Measurements from ENCODE around the gene XK.

XK gene

GRCh38 chrX:37717708-37718107, 32.1 kb downstream of the XK start:
- Histone ChIP-seq H3K4me1 (ENCODE audit: control insufficient read depth, insufficient read depth, low read length) (no peaks in the 10 kb centered on the region), H3K27me3 (ENCODE audit: control insufficient read depth, insufficient read depth, low read length) (no peaks in the 10 kb centered on the region), H3K9ac (ENCODE audit: low read depth, low read length) (no peak overlapping the region), H3K36me3 (ENCODE audit: control insufficient read depth, insufficient read depth, low read length) (no peaks in the 10 kb centered on the region), H3K9me3 (ENCODE audit: control insufficient read depth, insufficient read depth, low read length) (no peaks in the 10 kb centered on the region), H3K4me3 (ENCODE audit: low read depth, low read length) (no peak overlapping the region)

GRCh38 chrX:37722595-37722994, 37.0 kb downstream of the XK start:
- Histone ChIP-seq H3K4me3 (ENCODE audit: low read depth, low read length) (no peak overlapping the region), H3K27me3 (ENCODE audit: control insufficient read depth, insufficient read depth, low read length) (no peaks in the 10 kb centered on the region), H3K4me1 (ENCODE audit: control insufficient read depth, insufficient read depth, low read length) (no peaks in the 10 kb centered on the region), H3K36me3 (ENCODE audit: control insufficient read depth, insufficient read depth, low read length) (no peaks in the 10 kb centered on the region), H3K9me3 (ENCODE audit: control insufficient read depth, insufficient read depth, low read length) (no peaks in the 10 kb centered on the region), H3K9ac (ENCODE audit: low read depth, low read length) (no peak overlapping the region)

- no peaks in the 10 kb centered on the region for H3K9me3 ChIP-seq (ENCODE audit: control insufficient read depth, insufficient read depth, low read length)
- no peaks in the 10 kb centered on the region for H3K4me1 ChIP-seq (ENCODE audit: control insufficient read depth, insufficient read depth, low read length)
- H3K4me3 ChIP-seq (ENCODE audit: low read depth, low read length) = no peak overlapping the region
- no peaks in the 10 kb centered on the region for H3K36me3 ChIP-seq (ENCODE audit: control insufficient read depth, insufficient read depth, low read length)
- no peak overlapping the region for H3K9ac ChIP-seq (ENCODE audit: low read depth, low read length)
- no peaks in the 10 kb centered on the region for H3K27me3 ChIP-seq (ENCODE audit: control insufficient read depth, insufficient read depth, low read length)
These were observed 40.8 kb downstream of the XK start for GRCh38 chrX:37726346-37726745.

GRCh38 chrX:37745354-37745753, 59.8 kb downstream of the XK start:
- no peak overlapping the region for H3K4me3 ChIP-seq (ENCODE audit: low read depth, low read length)
- no peaks in the 10 kb centered on the region for H3K4me1 ChIP-seq (ENCODE audit: control insufficient read depth, insufficient read depth, low read length)
- no peak overlapping the region for H3K9ac ChIP-seq (ENCODE audit: low read depth, low read length)
- no peaks in the 10 kb centered on the region for H3K9me3 ChIP-seq (ENCODE audit: control insufficient read depth, insufficient read depth, low read length)
- H3K36me3 ChIP-seq (ENCODE audit: control insufficient read depth, insufficient read depth, low read length) = no peaks in the 10 kb centered on the region
- H3K27me3 ChIP-seq (ENCODE audit: control insufficient read depth, insufficient read depth, low read length) = no peaks in the 10 kb centered on the region

GRCh38 chrX:37745835-37746217, 60.2 kb downstream of the XK start:
- Histone ChIP-seq H3K36me3 (ENCODE audit: control insufficient read depth, insufficient read depth, low read length) (no peaks in the 10 kb centered on the region), H3K4me3 (ENCODE audit: low read depth, low read length) (no peak overlapping the region), H3K4me1 (ENCODE audit: control insufficient read depth, insufficient read depth, low read length) (no peaks in the 10 kb centered on the region), H3K9ac (ENCODE audit: low read depth, low read length) (no peak overlapping the region), H3K9me3 (ENCODE audit: control insufficient read depth, insufficient read depth, low read length) (no peaks in the 10 kb centered on the region), H3K27me3 (ENCODE audit: control insufficient read depth, insufficient read depth, low read length) (no peaks in the 10 kb centered on the region)

- Histone ChIP-seq H3K4me3 (ENCODE audit: low read depth, low read length) (no peak overlapping the region), H3K9ac (ENCODE audit: low read depth, low read length) (no peak overlapping the region)
These were observed 60.8 kb downstream of the XK start for GRCh38 chrX:37746218-37746941.

GRCh38 chrX:37746951-37747350, 61.4 kb downstream of the XK start:
- Histone ChIP-seq H3K4me3 (ENCODE audit: low read depth, low read length) (no peak overlapping the region), H3K9ac (ENCODE audit: low read depth, low read length) (no peak overlapping the region), H3K36me3 (ENCODE audit: control insufficient read depth, insufficient read depth, low read length) (no peaks in the 10 kb centered on the region), H3K27me3 (ENCODE audit: control insufficient read depth, insufficient read depth, low read length) (no peaks in the 10 kb centered on the region), H3K4me1 (ENCODE audit: control insufficient read depth, insufficient read depth, low read length) (no peaks in the 10 kb centered on the region), H3K9me3 (ENCODE audit: control insufficient read depth, insufficient read depth, low read length) (no peaks in the 10 kb centered on the region)

More at GRCh38 chrX:37746218-37746941, 60.8 kb downstream of the XK start:
- Histone ChIP-seq H3K9me3 (ENCODE audit: control insufficient read depth, insufficient read depth, low read length) (no peaks in the 10 kb centered on the region), H3K36me3 (ENCODE audit: control insufficient read depth, insufficient read depth, low read length) (no peaks in the 10 kb centered on the region), H3K27me3 (ENCODE audit: control insufficient read depth, insufficient read depth, low read length) (no peaks in the 10 kb centered on the region), H3K4me1 (ENCODE audit: control insufficient read depth, insufficient read depth, low read length) (no peaks in the 10 kb centered on the region)

- Histone ChIP-seq H3K9ac (ENCODE audit: low read depth, low read length) (no peak overlapping the region), H3K4me3 (ENCODE audit: low read depth, low read length) (no peak overlapping the region), H3K36me3 (ENCODE audit: control insufficient read depth, insufficient read depth, low read length) (no peaks in the 10 kb centered on the region), H3K27me3 (ENCODE audit: control insufficient read depth, insufficient read depth, low read length) (no peaks in the 10 kb centered on the region), H3K9me3 (ENCODE audit: control insufficient read depth, insufficient read depth, low read length) (no peaks in the 10 kb centered on the region), H3K4me1 (ENCODE audit: control insufficient read depth, insufficient read depth, low read length) (no peaks in the 10 kb centered on the region)
These were observed 66.7 kb downstream of the XK start for GRCh38 chrX:37752281-37752680.

- H3K9me3 ChIP-seq (ENCODE audit: control insufficient read depth, insufficient read depth, low read length) = no peaks in the 10 kb centered on the region
- H3K36me3 ChIP-seq (ENCODE audit: control insufficient read depth, insufficient read depth, low read length) = no peaks in the 10 kb centered on the region
- no peaks in the 10 kb centered on the region for H3K27me3 ChIP-seq (ENCODE audit: control insufficient read depth, insufficient read depth, low read length)
- no peak overlapping the region for H3K9ac ChIP-seq (ENCODE audit: low read depth, low read length)
- H3K4me3 ChIP-seq (ENCODE audit: low read depth, low read length) = no peak overlapping the region
- no peaks in the 10 kb centered on the region for H3K4me1 ChIP-seq (ENCODE audit: control insufficient read depth, insufficient read depth, low read length)
These were observed 67.3 kb downstream of the XK start for GRCh38 chrX:37752936-37753335.

GRCh38 chrX:37753384-37753783, 67.8 kb downstream of the XK start:
- H3K4me1 ChIP-seq (ENCODE audit: control insufficient read depth, insufficient read depth, low read length) = no peaks in the 10 kb centered on the region
- H3K9ac ChIP-seq (ENCODE audit: low read depth, low read length) = no peak overlapping the region
- H3K4me3 ChIP-seq (ENCODE audit: low read depth, low read length) = no peak overlapping the region
- no peaks in the 10 kb centered on the region for H3K9me3 ChIP-seq (ENCODE audit: control insufficient read depth, insufficient read depth, low read length)
- H3K36me3 ChIP-seq (ENCODE audit: control insufficient read depth, insufficient read depth, low read length) = no peaks in the 10 kb centered on the region
- no peaks in the 10 kb centered on the region for H3K27me3 ChIP-seq (ENCODE audit: control insufficient read depth, insufficient read depth, low read length)

- Histone ChIP-seq H3K4me3 (ENCODE audit: low read depth, low read length) (no peak overlapping the region), H3K9ac (ENCODE audit: low read depth, low read length) (no peak overlapping the region), H3K4me1 (ENCODE audit: control insufficient read depth, insufficient read depth, low read length) (no peaks in the 10 kb centered on the region), H3K36me3 (ENCODE audit: control insufficient read depth, insufficient read depth, low read length) (no peaks in the 10 kb centered on the region), H3K9me3 (ENCODE audit: control insufficient read depth, insufficient read depth, low read length) (no peaks in the 10 kb centered on the region), H3K27me3 (ENCODE audit: control insufficient read depth, insufficient read depth, low read length) (no peaks in the 10 kb centered on the region)
These were observed 68.9 kb downstream of the XK start for GRCh38 chrX:37754516-37754915.

GRCh38 chrX:37755025-37755424, 69.4 kb downstream of the XK start:
- Histone ChIP-seq H3K9ac (ENCODE audit: low read depth, low read length) (no peak overlapping the region), H3K36me3 (ENCODE audit: control insufficient read depth, insufficient read depth, low read length) (no peaks in the 10 kb centered on the region), H3K27me3 (ENCODE audit: control insufficient read depth, insufficient read depth, low read length) (no peaks in the 10 kb centered on the region), H3K4me3 (ENCODE audit: low read depth, low read length) (no peak overlapping the region), H3K4me1 (ENCODE audit: control insufficient read depth, insufficient read depth, low read length) (no peaks in the 10 kb centered on the region), H3K9me3 (ENCODE audit: control insufficient read depth, insufficient read depth, low read length) (no peaks in the 10 kb centered on the region)

All from iPS-15b (cell line).